Fibroblast of lung (primary cell): ENCODE results near the gene CERS4. TPM values are rescaled to one million over a fixed set of nuclear protein-coding genes. Genes with fewer than 3 reads are reported as not detected.
"Not testable (repeated sequence)": the region's sequence is repeated elsewhere in the genome, so short reads cannot be mapped to it uniquely, and the experiment has no call there.

ENCODE experiments used
- DNase-seq, 2 donors: peaks; one replicate each; pipeline versions ENCODE4 v3.0.0 to v3.0.0-alpha.2; 2010; ENCODE audit warnings: low read depth in 2 of 2
- H2AFZ ChIP-seq: 2 replicates; pipeline ENCODE4 v1.5.1; 2012; ENCODE audit warnings: low read length, control low read depth, inconsistent platforms
- H3K27ac ChIP-seq: 2 replicates; pipeline ENCODE4 v1.5.1; 2011; ENCODE audit warnings: low read length, control low read depth; ENCODE audit not compliant: insufficient read depth
- H3K27me3 ChIP-seq: 2 replicates; pipeline ENCODE4 v1.5.1; 2011; ENCODE audit warnings: mild to moderate bottlenecking, low read length; ENCODE audit not compliant: control insufficient read depth, insufficient read depth
- H3K36me3 ChIP-seq: 2 replicates; pipeline ENCODE4 v1.5.1; 2011; ENCODE audit warnings: low read length; ENCODE audit not compliant: control insufficient read depth, insufficient read depth
- H3K4me1 ChIP-seq: 2 replicates; pipeline ENCODE4 v1.5.1; 2011; ENCODE audit warnings: low read length; ENCODE audit not compliant: control insufficient read depth, insufficient read depth; ENCODE audit errors: extremely low read depth
- H3K4me2 ChIP-seq: 2 replicates; pipeline ENCODE4 v1.5.1; 2011; ENCODE audit warnings: low read length, control low read depth; ENCODE audit not compliant: insufficient read depth; ENCODE audit errors: extremely low read depth
- H3K4me3 ChIP-seq, 4 experiments: fragments of 200-600 bp in 1 of 4; sonication (generic) in 1 of 4; replicated peaks in 1 of 4; 2 replicates each; pipeline ENCODE4 v1.5.1; 2011 to 2016; ENCODE audit warnings: low read length in 4 of 4, low read depth in 3 of 4, mild to moderate bottlenecking in 3 of 4, control low read depth in 2 of 4, inconsistent platforms in 1 of 4, mixed read lengths in 1 of 4; ENCODE audit not compliant: insufficient read depth in 1 of 4; ENCODE audit errors: control extremely low read depth in 1 of 4
- H3K79me2 ChIP-seq: 2 replicates; pipeline ENCODE4 v1.5.1; 2012; ENCODE audit warnings: mild to moderate bottlenecking, low read length, inconsistent platforms; ENCODE audit not compliant: control insufficient read depth, insufficient read depth
- H3K9ac ChIP-seq: 2 replicates; pipeline ENCODE4 v1.5.1; 2011; ENCODE audit warnings: mild to moderate bottlenecking, low read length, control low read depth; ENCODE audit not compliant: insufficient read depth
- H3K9me3 ChIP-seq: 2 replicates; pipeline ENCODE4 v1.5.1; 2012; ENCODE audit warnings: low read depth, low read length; ENCODE audit not compliant: control insufficient read depth, insufficient read depth
- H4K20me1 ChIP-seq: 2 replicates; pipeline ENCODE4 v1.5.1; 2011; ENCODE audit warnings: low read length; ENCODE audit not compliant: control insufficient read depth, insufficient read depth; ENCODE audit errors: extremely low read depth
- EZH2 ChIP-seq: IDR thresholded peaks from 2 replicates; pipeline ENCODE4 v1.5.1; 2012; ENCODE audit warnings: low read length, control low read depth, mild to moderate bottlenecking; ENCODE audit errors: missing control alignments
- polyA plus RNA-seq, 2 donors: library from polyadenylated mRNA; depleted of rRNA in 1 of 2; stranded (reverse) in 1 of 2; unstranded in 1 of 2; fragments of >200 nt; gene quantifications; 2 replicates each; pipeline ENCODE4 v1.2.1, GENCODE V29; 2011 to 2012; ENCODE audit warnings: missing spikeins in 1 of 2
- total RNA-seq: library from RNA; depleted of rRNA; stranded (reverse); fragments of >200 nt; gene quantifications from 2 replicates; pipeline ENCODE4 v1.2.1, GENCODE V29; 2014
- TF ChIP-seq, protein P1 (sequence below), 2 donors: IDR thresholded peaks in 1 of 2; conservative IDR thresholded peaks in 1 of 2; 1 replicate in 1 of 2; 2 replicates in 1 of 2; pipeline ENCODE4 v1.5.1; 2011 to 2012; ENCODE audit warnings: low read length in 2 of 2, control low read depth in 1 of 2, inconsistent platforms in 1 of 2, low read depth in 1 of 2, mild to moderate bottlenecking in 1 of 2

The CERS4 gene
- total and polyA plus RNA-seq, 2 donors (not counting 1 experiment from before 2014, with no cell fraction given): 0.74 to 17.0 TPM

DNA sequence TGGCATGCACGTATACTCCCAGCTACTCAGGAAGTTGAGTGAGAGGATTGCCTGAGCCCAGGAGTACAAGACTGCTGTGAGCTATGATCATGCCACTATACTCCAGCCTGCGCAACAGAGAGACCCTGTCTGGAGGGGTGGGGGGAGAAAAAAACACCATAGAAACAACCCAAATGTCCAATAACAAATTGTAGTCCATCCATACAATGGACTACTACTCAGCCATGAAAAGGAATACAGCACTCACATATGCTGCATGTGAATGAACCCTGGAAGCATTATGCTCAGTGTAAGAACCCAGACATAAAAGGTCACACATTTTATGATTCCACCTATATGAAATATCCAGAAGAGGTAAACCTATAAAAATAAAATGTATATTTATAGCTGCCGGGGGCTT lies 56.7 kb downstream of the CERS4 start:
- no peak overlapping the region for H3K4me3 ChIP-seq

DNA sequence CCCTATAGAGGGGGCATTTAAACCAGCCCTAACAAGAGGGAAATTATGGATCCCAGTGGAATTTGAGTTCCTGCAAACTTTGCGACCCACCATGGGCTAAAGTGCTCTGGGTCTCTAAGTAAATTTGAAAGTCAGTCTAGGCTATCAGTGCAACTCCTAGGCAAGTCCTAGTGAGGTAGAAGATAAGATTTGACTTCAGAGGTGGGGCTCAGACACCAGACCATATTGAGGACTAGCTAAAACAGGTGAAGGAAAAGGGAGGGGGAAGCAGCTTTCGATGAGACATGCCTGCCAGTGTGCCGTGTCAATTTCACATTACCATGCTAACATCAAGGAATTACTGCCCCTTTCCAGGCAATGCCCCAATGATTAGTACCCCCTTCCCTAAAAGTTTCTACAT lies 60.6 kb downstream of the CERS4 start:
- TF ChIP-seq EZH2: no peak
- TF ChIP-seq, protein P1, sequence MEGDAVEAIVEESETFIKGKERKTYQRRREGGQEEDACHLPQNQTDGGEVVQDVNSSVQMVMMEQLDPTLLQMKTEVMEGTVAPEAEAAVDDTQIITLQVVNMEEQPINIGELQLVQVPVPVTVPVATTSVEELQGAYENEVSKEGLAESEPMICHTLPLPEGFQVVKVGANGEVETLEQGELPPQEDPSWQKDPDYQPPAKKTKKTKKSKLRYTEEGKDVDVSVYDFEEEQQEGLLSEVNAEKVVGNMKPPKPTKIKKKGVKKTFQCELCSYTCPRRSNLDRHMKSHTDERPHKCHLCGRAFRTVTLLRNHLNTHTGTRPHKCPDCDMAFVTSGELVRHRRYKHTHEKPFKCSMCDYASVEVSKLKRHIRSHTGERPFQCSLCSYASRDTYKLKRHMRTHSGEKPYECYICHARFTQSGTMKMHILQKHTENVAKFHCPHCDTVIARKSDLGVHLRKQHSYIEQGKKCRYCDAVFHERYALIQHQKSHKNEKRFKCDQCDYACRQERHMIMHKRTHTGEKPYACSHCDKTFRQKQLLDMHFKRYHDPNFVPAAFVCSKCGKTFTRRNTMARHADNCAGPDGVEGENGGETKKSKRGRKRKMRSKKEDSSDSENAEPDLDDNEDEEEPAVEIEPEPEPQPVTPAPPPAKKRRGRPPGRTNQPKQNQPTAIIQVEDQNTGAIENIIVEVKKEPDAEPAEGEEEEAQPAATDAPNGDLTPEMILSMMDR (conservative IDR thresholded peaks at IDR 0.05 in 1 of 2, IDR thresholded peaks at IDR 0.05 in 1 of 2; ENCODE audit: low read depth in 1 of 2, low read length in 2 of 2): no peak
- Histone ChIP-seq H3K4me3 (no peak overlapping the region), H3K9ac (no peak overlapping the region), H2AFZ (no peak overlapping the region), H3K27me3 (peaks cover 3% of the 10 kb centered on the region), H4K20me1 (no peaks in the 10 kb centered on the region), H3K9me3 (no peaks in the 10 kb centered on the region), H3K4me1 (no peaks in the 10 kb centered on the region), H3K4me2 (no peak overlapping the region), H3K27ac (no peak overlapping the region), H3K36me3 (no peaks in the 10 kb centered on the region), H3K79me2 (no peaks in the 10 kb centered on the region)
- DNase-seq: no peak

More for the DNA sequence above, 56.7 kb downstream of the CERS4 start:
- no peak for DNase-seq
- H3K9me3 ChIP-seq: no peaks in the 10 kb centered on the region
- no peaks in the 10 kb centered on the region for H4K20me1 ChIP-seq
- TF ChIP-seq, protein P1 (conservative IDR thresholded peaks at IDR 0.05 in 1 of 2, IDR thresholded peaks at IDR 0.05 in 1 of 2; ENCODE audit: low read depth in 1 of 2, low read length in 2 of 2): no peak
- no peak for TF ChIP-seq EZH2
- no peak overlapping the region for H3K9ac ChIP-seq
- H3K27ac ChIP-seq: no peak overlapping the region
- H3K27me3 ChIP-seq: peaks cover 3% of the 10 kb centered on the region
- no peak overlapping the region for H3K4me2 ChIP-seq
- H3K36me3 ChIP-seq: no peaks in the 10 kb centered on the region
- no peaks in the 10 kb centered on the region for H3K4me1 ChIP-seq
- H2AFZ ChIP-seq: no peak overlapping the region
- no peaks in the 10 kb centered on the region for H3K79me2 ChIP-seq

DNA sequence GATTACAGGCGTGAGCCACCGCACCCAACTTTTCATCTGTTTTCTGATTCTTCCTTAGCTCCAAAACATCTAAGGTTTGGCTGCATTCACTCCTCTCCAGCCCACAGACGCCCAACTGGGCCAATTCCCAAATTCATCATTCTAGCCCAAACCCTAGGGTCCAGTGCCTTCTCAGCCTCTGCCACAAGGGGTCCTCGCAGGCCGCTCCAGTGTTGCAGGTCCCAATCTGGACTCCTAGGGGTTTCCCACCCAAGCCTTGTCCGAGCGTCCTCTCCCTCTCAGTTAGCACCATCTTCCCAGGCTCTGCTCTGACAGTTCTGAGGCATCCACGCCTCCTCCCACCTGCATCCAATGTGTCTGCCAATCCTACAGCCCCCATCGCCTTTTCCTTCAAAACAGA lies 67.3 kb downstream of the CERS4 start:
- H3K4me2 ChIP-seq, H3K9ac ChIP-seq, H3K27me3 ChIP-seq, H2AFZ ChIP-seq, H3K36me3 ChIP-seq, H3K9me3 ChIP-seq, H4K20me1 ChIP-seq, H3K4me1 ChIP-seq, H3K79me2 ChIP-seq, H3K4me3 ChIP-seq, DNase-seq, H3K27ac ChIP-seq: not testable (repeated sequence)

DNA sequence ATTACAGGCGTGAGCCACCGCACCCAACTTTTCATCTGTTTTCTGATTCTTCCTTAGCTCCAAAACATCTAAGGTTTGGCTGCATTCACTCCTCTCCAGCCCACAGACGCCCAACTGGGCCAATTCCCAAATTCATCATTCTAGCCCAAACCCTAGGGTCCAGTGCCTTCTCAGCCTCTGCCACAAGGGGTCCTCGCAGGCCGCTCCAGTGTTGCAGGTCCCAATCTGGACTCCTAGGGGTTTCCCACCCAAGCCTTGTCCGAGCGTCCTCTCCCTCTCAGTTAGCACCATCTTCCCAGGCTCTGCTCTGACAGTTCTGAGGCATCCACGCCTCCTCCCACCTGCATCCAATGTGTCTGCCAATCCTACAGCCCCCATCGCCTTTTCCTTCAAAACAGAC lies 82.2 kb downstream of the CERS4 start:
- H3K79me2 ChIP-seq, H3K4me2 ChIP-seq, H3K9ac ChIP-seq, DNase-seq, H3K9me3 ChIP-seq, H3K4me3 ChIP-seq, H3K36me3 ChIP-seq, H2AFZ ChIP-seq, H3K27ac ChIP-seq, H4K20me1 ChIP-seq, H3K4me1 ChIP-seq, H3K27me3 ChIP-seq: not testable (repeated sequence)
